Right renal cortex interstitium (tissue), 3 donors: Measurements from ENCODE around the gene SPACA7. TPM values are rescaled to one million over a fixed set of nuclear protein-coding genes. Genes with fewer than 3 reads are reported as not detected.
"Not testable (repeated sequence)": the region's sequence is repeated elsewhere in the genome, so short reads cannot be mapped to it uniquely, and the experiment has no call there.

Source experiments
- DNase-seq, 3 donors: peaks; one replicate each; pipeline ENCODE4 v3.0.0-alpha.2; 2013; ENCODE audit warnings: low read depth in 3 of 3, low spot score in 2 of 3
- polyA plus RNA-seq, 3 donors: library from polyadenylated mRNA; unstranded; fragments of 120-200 nt; gene quantifications; one replicate each; pipeline ENCODE4 v1.2.1, GENCODE V29; 2013; ENCODE audit not compliant: insufficient read length in 3 of 3

The SPACA7 gene
- polyA plus RNA-seq, 3 donors, result not detected

DNA sequence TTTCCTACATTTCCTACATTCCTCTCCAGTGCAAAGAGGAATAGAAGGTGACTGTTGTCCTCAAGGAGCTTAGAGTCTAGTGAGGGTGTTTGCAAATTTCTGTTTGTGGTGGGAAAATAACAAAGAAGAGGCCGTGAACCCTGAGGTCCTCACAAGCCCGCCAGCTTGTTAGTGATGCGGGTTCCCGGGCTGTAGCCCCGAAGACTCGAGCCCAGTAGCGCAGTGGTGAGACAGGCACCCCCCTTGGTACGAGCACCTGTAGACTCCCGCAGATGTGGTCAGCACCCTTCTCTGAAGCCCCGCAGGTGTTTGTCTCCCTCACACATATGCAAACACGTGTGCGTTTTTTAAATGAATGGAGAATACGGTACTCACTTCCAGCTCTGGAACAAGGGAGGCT lies 26.5 kb upstream of the SPACA7 start:
- no peak for DNase-seq

DNA sequence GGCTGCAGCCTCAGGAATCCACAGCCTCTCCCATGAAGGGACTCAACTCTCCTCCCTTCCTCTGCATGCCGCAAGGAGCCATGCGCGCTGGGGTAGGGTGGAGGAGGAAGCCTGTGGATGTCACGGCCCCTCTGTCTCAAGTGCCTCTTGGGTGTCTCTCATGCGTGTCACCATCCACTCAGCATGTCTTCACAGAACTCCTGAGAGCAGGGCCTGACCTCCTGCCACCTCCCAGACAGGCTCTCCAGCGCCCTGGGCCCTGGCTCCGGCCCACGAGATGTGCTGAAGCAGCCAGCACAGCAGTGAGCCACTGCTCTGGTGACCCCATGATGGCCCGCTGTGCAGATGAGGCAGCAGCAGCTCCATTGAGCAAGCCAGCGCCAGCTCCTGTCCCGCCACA lies 25.9 kb upstream of the SPACA7 start:
- DNase-seq, result no peak

DNA sequence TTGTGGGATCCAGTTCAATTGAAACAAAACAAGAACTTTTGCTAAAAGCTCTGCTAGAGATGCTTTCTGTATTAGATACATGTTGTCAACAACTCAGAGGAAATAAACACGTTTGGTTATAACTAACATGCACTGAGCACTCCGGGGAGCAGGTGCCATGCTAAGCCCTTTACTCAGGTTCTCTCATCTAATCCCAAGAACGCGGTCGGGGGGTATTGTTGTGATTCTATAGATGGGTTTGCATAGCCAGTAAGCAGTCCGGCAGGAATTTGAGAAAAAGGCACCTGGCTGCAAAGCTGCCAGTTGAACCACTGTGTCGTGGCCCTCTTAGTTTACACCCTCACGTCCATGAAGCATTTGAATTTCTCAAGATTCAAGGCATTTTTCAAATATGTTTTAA lies 24.3 kb upstream of the SPACA7 start:
- no peak for DNase-seq

DNA sequence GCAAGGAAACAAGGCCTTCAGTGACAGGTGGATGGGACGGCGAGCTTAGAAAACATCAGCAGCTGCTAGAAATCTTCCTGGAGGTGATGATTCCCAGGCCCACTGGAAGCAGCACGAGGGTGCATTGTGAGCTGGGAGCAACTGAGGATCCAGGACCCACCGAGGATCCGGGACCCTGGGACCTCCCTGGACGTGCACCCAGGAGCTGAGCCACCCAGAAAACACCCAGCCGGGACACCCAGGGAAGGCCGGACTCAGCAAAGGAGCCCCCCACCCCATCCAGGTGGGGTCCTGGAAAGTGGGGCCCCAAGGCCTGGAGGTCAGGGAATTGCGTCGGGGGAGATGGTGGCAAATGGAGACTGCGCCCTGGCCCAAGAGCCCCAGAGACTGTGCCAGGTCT lies 22.3 kb upstream of the SPACA7 start:
- no peak for DNase-seq

DNA sequence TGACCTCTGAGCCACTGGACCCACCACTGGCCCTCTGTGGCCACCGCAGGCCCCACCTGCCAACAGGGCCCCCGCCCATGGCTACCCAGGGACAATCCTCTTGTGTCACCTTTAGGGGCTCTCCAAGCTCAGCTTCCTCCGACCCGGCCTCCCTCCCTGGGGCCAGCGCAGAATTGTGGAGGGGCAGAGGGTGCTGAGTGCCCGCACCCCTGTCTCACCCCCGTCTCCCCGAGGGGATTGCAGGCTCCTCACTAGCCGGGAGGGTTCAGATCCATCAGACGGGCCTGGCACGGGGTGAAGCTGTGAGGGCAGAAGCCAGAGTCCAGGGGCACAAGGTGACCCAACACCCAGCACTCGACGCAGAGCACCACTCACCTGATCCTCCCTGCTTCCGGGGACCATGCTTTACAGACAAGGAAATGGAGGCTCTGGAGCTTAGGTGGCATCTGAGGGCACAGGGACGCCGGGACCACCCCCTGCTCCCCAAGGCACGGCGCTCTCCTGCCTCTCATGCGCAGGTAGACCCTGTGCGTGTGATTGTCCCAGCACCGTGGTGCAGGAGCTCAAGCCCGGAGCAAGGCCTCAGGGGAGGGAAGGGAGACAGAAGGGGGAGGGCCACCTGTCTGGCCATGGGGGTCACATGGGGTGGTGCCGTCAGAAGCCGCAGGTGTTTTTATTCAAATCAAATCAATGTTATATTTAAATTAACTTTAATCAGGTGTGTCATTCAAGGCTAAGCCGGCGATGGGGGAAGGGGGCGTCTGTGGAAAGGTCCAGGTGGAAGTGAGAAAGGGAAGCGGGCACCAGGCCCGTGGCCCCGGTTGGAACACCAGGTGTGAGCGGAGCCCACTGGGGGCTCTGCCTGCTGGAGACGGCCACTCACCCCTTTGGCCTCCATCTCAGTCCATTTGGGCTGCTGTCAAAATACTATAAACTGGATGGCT lies 21.6 kb upstream of the SPACA7 start:
- no peak for DNase-seq

DNA sequence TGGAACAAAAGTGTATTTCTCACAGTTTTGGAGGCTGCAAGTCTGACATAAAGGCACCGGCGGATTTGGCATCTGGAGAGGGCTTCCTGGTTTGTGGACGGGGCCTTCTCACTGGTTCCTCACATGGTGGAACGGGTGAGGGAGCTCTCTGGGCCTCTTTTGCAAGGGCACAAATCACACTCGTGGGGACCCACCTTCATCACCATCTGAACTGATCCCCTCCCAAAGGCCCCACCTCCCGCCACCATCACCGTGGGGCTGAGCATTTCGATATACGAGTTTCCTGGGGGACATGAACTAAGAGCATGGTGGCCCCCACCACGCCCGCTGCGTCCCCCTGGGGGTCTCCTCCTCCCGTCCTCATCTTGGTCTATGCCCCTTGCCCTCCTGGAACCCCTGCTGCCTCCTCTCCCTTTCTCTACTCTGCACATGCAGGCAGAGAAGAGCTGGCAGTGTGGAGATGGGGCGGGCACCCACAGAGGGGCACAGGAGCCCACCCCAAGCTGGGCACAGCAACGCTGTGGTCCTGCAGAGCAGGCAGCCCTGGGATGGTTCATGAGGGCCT lies 20.8 kb upstream of the SPACA7 start:
- no peak for DNase-seq

DNA sequence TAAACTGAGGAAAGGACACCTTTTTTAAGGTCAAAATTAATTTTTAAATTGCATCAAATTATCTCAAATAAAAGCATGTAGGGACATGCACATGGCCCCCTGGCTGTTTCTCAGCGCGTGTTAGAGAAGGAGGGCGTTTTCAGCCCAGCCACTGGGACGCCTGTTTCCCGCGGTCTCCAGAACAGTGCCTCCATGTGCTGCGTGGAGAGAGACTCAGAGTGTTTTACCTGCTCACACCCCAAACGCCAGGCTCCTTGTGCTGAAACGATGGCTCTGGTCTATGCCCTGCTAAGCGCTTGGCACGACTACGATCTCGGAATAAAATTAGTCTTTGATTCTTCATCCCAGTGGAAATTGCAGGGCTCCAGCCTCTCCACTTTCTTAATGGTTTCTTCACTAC lies 20.0 kb upstream of the SPACA7 start:
- no peak for DNase-seq

DNA sequence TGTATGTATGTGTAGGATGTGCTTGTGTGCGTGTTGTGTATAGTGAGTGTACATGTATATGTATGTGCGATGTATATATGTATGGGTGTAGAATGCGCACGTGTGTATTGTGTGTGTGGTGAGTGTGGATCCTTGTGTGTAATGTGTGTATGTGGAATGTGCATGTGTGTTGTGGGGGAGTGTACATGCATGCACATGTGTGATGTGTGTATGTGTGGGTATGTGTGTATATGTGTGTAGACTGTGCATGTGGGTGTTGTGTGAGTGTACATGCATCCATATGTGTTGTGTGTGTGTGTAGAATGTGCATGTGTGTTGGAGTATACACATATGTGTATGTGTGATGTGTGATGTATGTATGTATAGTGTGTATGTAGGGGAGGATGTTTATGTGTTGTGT lies 18.0 kb upstream of the SPACA7 start:
- DNase-seq, result no peak

DNA sequence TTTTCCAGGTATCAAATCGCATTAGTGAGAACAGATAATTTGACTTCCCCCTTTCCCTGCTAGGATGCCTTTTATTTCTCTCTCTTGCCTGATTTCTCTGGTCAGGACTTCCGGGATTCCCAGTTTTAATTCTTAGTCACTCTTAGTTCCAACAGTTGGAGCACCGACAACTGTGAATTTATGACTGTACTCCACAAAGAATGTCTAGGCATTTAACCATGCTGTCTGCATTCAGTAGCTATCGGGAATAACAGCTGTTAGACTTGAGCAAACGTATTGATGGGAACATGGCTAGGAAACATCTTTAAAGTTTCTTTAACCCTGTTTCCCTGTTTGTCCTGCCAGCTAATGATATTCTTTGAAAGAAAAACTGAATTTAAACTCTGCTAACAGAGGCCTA lies 14.1 kb upstream of the SPACA7 start:
- DNase-seq, result no peak

DNA sequence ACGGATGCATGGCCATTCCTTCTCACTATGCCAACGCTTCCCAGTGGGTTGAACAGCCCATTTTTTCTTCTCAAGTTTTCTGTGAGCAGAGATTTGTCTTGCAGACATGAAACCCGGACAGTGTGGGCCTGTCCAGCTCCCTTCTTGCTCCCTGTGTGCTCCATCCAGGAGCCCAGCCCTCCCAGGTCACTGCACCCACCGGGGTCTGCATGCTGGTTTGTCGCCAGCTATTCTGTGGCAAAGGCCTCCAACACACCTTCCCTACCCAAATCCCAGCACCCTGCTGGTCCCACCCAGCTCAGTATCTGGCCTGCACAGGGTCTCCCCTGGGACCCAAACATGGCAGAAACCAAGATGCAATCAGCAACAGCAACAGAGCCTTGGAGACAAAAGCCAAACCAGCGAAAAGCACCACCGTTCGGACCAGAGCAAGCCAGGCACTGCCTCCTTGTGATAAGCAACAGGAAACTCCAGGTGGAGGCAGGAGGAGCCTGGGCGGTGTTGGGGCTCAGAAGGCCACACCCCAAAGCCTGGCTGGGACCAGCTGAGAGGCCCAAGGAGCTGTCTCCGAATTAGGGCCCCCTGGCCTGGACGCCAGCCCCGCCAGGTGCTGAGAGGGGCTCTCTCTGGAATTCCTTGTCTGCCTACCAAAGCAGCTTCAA lies 12.2 kb upstream of the SPACA7 start:
- DNase-seq, result no peak

DNA sequence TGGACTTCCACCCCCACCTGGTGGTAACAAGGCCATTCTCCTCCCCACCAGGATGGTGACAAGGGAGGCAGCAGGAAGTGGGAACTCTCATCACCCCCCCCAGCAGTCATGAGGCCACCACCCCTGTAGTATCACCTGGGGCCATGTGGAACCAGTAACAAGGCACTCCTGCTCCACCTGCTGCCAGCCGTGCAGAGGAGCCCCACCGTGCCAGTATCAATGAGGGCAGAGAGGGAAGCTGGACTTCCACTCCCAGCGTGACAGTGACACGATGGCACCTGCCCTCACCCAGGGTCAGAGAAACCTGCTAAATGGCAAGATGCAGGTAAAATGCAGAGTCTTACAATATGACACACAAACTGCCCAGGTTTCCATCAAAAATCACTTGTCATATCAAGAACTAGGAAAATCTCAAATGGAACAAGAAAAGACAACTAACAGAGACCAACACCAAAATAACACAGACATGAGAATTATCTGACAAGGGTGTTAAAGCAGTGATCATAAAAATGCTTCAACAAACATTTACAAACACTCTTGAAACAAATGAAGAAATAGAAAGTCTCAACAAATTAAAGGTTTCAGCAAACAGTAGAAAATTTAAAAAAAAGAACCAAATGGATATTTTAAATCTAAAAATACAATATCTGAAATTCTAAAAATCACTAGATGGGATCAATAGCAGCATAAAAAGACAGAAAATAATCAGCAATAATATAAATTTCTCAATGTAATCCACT lies 9.1 kb upstream of the SPACA7 start:
- no peak for DNase-seq

DNA sequence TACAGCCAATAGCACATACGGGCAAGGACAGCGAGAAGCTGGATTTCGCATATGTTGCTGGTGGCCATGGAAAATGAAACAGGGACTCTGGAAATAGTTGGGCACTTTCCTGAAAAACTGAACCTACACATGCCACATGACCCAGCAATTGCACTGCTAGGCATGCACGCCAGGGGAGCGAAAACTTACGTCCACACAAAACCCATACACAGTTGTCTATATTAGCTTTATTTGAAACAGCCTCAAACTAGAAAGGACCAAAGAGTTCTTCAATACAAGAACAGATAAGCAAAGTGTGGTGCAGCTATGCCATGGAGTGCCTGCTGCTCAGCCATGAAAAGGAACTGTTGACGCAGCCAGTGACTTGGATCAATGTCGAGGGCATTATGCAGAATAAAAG lies 7.3 kb upstream of the SPACA7 start:
- DNase-seq, result no peak

DNA sequence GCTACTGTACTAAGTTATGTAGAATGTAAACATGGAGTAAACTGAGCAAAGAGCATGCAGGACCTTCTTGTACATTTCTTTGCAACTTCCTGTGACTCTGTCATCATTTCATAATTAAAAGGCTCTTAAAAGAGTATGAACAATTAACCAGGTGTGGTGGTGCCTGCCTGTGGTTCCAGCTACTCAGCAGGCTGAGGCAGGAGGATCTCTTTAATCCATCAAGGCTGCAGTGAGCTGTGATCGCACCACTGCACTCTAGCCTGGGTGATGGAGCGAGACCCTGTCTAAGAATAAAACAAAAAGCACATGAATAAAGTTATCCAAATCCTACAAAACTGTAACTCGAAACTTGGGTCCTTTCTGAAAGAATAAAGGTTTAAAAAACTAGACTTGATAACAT lies 5.8 kb upstream of the SPACA7 start:
- DNase-seq, result no peak

DNA sequence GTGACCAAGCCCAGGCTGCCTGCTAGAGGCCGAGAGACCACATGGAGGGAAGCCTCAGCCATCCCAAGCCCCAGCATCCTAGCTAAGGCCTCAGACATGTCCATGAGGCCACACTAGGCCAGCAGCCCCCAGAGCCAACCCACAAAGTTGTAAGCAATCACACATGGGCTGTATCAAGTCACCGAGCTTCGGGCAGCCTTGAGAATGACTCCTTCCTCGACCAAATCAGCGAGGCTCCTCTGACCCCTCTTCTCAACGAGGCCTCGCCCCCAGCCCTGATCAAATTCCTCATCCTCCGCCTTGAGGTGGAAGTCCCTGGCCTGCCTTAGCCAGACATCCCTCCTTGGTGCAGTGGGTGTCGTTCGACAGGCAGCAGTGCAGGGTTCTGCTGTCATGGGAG lies 1.9 kb upstream of the SPACA7 start:
- no peak for DNase-seq

DNA sequence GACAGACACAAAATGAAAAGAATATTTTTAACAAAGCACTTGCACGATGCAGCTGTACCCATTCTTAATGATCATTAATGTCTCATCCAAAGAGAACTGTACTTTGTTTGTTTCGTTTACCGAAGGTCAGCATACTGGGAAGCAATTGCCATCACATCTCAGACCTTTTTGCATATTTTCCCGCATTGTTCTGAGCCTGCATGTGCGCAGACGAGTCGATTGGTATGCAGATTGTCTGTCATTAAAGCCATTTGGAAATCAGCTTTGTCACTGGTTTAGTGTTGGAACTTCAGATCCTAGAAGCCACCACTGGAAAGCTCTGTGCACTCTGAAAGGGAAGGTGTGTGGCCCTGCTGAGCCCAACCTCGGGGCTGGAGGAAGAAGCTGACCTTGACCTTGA lies 15.6 kb downstream of the SPACA7 start:
- DNase-seq, result no peak

DNA sequence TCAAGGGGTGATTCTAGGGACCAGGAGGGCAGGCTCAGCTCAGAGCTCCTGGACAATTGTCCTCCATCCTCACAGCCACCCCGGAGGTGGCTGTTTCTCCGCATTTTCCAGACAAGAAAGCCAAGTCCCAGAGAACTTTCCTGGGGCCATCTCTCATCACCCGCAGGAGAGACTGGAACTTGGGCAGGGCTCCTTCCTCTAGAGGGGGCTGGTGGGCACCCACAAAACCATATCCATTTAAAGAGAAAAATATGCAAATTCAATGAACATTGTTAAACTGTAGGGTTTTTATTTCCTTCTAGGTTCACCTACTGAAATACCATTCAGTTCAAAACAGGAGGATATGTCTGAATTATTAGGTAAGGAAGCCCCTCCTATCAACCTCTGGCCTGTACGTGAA lies 16.6 kb downstream of the SPACA7 start:
- DNase-seq, result no peak

DNA sequence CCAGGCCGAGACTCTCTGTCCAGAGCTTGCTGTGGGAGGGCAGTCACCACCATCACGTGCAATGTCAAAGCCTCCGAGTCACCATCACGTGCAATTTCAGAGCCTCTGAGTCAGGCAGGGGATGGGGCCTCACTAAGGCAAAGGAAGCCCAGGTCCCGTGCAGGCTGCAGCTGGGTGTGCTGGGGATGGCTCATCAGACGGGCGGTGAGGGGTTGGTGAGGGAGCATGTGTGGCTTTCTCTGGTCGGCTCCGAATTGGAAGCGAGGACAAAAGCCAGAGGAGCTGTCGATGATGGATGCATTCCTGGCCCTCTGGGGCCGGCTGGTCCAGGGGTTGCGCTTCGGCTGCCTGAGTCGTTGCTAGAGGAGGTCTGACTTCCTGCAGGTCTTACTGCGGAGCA lies 18.9 kb downstream of the SPACA7 start:
- DNase-seq, result not testable (repeated sequence)

DNA sequence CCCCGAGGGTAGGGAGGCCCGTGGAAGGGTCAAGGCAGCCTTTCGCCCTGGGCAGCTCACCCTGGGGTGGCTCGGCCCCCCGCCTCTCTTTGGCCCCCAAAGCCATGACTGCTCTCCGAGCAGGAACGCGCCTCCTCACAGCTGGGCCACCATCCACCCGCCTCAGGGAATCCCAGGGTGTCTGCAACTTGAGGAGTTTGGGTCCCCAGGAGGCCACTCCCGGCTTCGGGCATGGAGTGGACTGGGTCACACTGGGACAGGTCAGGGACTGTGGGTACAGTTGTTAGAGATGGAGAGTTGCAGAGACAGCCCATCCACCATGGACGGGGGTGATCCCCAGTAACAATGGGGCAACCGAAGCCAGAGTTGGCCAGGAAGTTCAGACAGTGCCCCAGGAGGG lies 19.8 kb downstream of the SPACA7 start:
- DNase-seq, result not testable (repeated sequence)

DNA sequence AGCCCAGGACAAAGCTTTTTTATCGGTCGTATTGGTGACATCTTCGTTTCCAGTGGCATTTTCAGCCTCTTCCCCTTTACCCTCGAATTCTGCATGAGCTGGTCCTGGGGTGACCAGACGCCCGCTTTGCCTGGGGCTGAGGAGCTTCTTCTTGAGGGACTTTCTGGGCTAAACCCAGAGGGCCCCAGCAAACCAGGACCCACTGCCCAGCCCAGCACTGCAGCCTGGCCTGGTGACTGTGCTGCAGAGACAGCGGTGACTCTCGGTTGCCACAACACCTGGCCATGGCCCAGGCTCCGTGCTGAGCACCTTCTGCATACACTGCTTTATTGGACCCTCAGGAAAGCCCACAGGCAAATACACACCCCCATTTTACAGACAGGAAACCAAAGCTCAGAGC lies 21.0 kb downstream of the SPACA7 start:
- DNase-seq, result no peak

DNA sequence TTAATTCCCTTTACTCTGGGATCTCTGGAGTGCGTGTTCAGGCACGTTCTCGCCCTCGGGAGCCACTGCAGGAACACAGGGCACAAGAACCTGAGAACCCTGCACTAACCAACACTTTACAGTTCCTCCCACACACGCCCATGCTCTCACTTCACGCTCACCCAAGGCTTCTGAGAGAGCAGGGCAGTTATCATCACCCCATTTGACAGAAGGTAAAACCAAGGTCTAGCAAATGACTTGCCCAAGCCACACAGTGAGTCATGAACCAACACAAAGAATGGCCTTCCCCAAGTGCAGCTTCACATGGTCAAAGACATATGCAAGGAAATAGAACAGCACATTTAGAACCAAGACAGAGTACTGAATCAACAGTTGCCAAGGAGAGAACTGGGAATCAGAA lies 22.2 kb downstream of the SPACA7 start:
- DNase-seq, result not testable (repeated sequence)

DNA sequence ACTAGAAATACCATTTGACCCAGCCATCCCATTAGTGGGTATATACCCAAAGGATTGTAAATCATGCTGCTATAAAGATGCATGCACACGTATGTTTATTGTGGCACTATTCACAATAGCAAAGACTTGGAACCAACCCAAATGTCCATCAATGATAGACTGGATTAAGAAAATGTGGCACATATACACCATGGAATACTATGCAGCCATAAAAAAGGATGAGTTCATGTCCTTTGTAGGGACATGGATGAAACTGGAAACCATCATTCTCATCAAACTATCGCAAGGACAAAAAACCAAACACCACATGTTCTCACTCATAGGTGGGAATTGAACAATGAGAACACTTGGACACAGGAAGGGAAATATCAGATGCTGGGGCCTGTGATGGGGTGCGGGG lies 33.7 kb downstream of the SPACA7 start:
- DNase-seq, result not testable (repeated sequence)
